ENCODE measurements around the gene NLN. TPM values are rescaled to one million over a fixed set of nuclear protein-coding genes. Genes with fewer than 3 reads are reported as not detected.

The NLN gene
- total RNA-seq, 1 donor from 2014 or later, result 94.3 TPM

- peaks cover 10% of the 10 kb centered on the region for H3K36me3 Mint-ChIP-seq
- Histone ChIP-seq H3K9me3 (ENCODE audit: low read depth) (no peaks in the 10 kb centered on the region), H3K27ac (no peak overlapping the region), H3K4me3 (no peak overlapping the region), H3F3A (ENCODE audit: low read depth) (peaks cover 14% of the 10 kb centered on the region), H3K4me1 (peaks cover 20% of the 10 kb centered on the region), H2AFZ (replicated peaks) (no peak overlapping the region), H3K79me2 (ENCODE audit: low read depth) (no peaks in the 10 kb centered on the region), H3K36me3 (no peaks in the 10 kb centered on the region), H3K9ac (no peak overlapping the region), H4K20me1 (ENCODE audit: low read depth) (no peaks in the 10 kb centered on the region), H3K27me3 (no peaks in the 10 kb centered on the region), H3K4me2 (no peak overlapping the region)
- DNase-seq (ENCODE audit: low spot score), result no peak
- H3K27me3 Mint-ChIP-seq (ENCODE audit: insufficient read depth, low read depth), result peaks cover 2% of the 10 kb centered on the region
- no peaks in the 10 kb centered on the region for H3K9me3 Mint-ChIP-seq
- H3K27ac Mint-ChIP-seq, result no peak overlapping the region
- H3K4me1 Mint-ChIP-seq, result peaks cover 16% of the 10 kb centered on the region
- no peak overlapping the region for H3K4me3 Mint-ChIP-seq
- TF ChIP-seq CTCF (IDR thresholded peaks at IDR 0.05) (no peak), EZH2 (IDR thresholded peaks at IDR 0.05) (no peak), EZH2phosphoT487 (IDR thresholded peaks at IDR 0.05) (no peak)
Observed at GRCh38 chr5:65821966-65822365, 100.0 kb downstream of the NLN start.

GRCh38 chr5:65822710-65823109 lies 100.7 kb downstream of the NLN start:
- H4K20me1 ChIP-seq (ENCODE audit: low read depth), result no peaks in the 10 kb centered on the region
- no peak overlapping the region for H2AFZ ChIP-seq (replicated peaks)
- no peak overlapping the region for H3K4me2 ChIP-seq
- no peaks in the 10 kb centered on the region for H3K9me3 ChIP-seq (ENCODE audit: low read depth)
- H3K4me3 Mint-ChIP-seq, result no peak overlapping the region
- peaks cover 10% of the 10 kb centered on the region for H3K4me1 Mint-ChIP-seq
- no peaks in the 10 kb centered on the region for H3K79me2 ChIP-seq (ENCODE audit: low read depth)
- DNase-seq (ENCODE audit: low spot score), result no peak
- no peak overlapping the region for H3K27ac Mint-ChIP-seq
- H3F3A ChIP-seq (ENCODE audit: low read depth), result peaks cover 14% of the 10 kb centered on the region
- no peak overlapping the region for H3K9ac ChIP-seq
- no peak overlapping the region for H3K4me3 ChIP-seq
- H3K27ac ChIP-seq, result no peak overlapping the region
- no peaks in the 10 kb centered on the region for H3K9me3 Mint-ChIP-seq
- peaks cover 13% of the 10 kb centered on the region for H3K4me1 ChIP-seq
- H3K36me3 ChIP-seq, result no peaks in the 10 kb centered on the region
- peaks cover 2% of the 10 kb centered on the region for H3K27me3 Mint-ChIP-seq (ENCODE audit: insufficient read depth, low read depth)
- H3K36me3 Mint-ChIP-seq, result peaks cover 10% of the 10 kb centered on the region
- TF ChIP-seq EZH2 (IDR thresholded peaks at IDR 0.05), result no peak
- TF ChIP-seq EZH2phosphoT487 (IDR thresholded peaks at IDR 0.05), result no peak
- H3K27me3 ChIP-seq, result no peaks in the 10 kb centered on the region

GRCh38 chr5:65823204-65823603 lies 101.2 kb downstream of the NLN start:
- no peak for TF ChIP-seq EZH2phosphoT487 (IDR thresholded peaks at IDR 0.05)
- TF ChIP-seq CTCF (IDR thresholded peaks at IDR 0.05), result no peak
- no peak for TF ChIP-seq EZH2 (IDR thresholded peaks at IDR 0.05)

GRCh38 chr5:65823845-65824445 lies 101.9 kb downstream of the NLN start:
- DNase-seq (ENCODE audit: low spot score), result no peak
- Mint-ChIP-seq H3K4me3 (no peak overlapping the region), H3K4me1 (peaks cover 5% of the 10 kb centered on the region), H3K27me3 (ENCODE audit: insufficient read depth, low read depth) (peaks cover 2% of the 10 kb centered on the region), H3K27ac (no peak overlapping the region), H3K36me3 (peaks cover 10% of the 10 kb centered on the region), H3K9me3 (no peaks in the 10 kb centered on the region)
- Histone ChIP-seq H3K4me3 (no peak overlapping the region), H3F3A (ENCODE audit: low read depth) (peaks cover 7% of the 10 kb centered on the region), H4K20me1 (ENCODE audit: low read depth) (no peaks in the 10 kb centered on the region), H3K9ac (no peak overlapping the region), H3K4me1 (peaks cover 9% of the 10 kb centered on the region), H2AFZ (replicated peaks) (no peak overlapping the region), H3K27ac (no peak overlapping the region), H3K27me3 (no peaks in the 10 kb centered on the region), H3K79me2 (ENCODE audit: low read depth) (no peaks in the 10 kb centered on the region), H3K4me2 (no peak overlapping the region), H3K9me3 (ENCODE audit: low read depth) (no peaks in the 10 kb centered on the region), H3K36me3 (no peaks in the 10 kb centered on the region)
- no peak for TF ChIP-seq CTCF (IDR thresholded peaks at IDR 0.05)

More at GRCh38 chr5:65823204-65823603, 101.2 kb downstream of the NLN start:
- Histone ChIP-seq H2AFZ (replicated peaks) (no peak overlapping the region), H3K27ac (no peak overlapping the region), H3K4me3 (no peak overlapping the region), H3K9ac (no peak overlapping the region), H3K4me2 (no peak overlapping the region), H3K36me3 (no peaks in the 10 kb centered on the region), H3K79me2 (ENCODE audit: low read depth) (no peaks in the 10 kb centered on the region), H3F3A (ENCODE audit: low read depth) (peaks cover 9% of the 10 kb centered on the region), H3K4me1 (peaks cover 8% of the 10 kb centered on the region), H3K27me3 (no peaks in the 10 kb centered on the region), H4K20me1 (ENCODE audit: low read depth) (no peaks in the 10 kb centered on the region), H3K9me3 (ENCODE audit: low read depth) (no peaks in the 10 kb centered on the region)
- Mint-ChIP-seq H3K9me3 (no peaks in the 10 kb centered on the region), H3K36me3 (peaks cover 10% of the 10 kb centered on the region), H3K27ac (no peak overlapping the region), H3K4me1 (peaks cover 8% of the 10 kb centered on the region), H3K4me3 (no peak overlapping the region), H3K27me3 (ENCODE audit: insufficient read depth, low read depth) (peaks cover 2% of the 10 kb centered on the region)
- DNase-seq (ENCODE audit: low spot score), result no peak

Data from neural progenitor cell (in vitro differentiated cells).